EH (cell line): ENCODE results near the gene FAM20C.
"Not testable (repeated sequence)": the region's sequence is repeated elsewhere in the genome, so short reads cannot be mapped to it uniquely, and the experiment has no call there.

ENCODE experiments used
- DNase-seq: peaks from one replicate; pipeline ENCODE4 v3.0.0-alpha.2; 2015; ENCODE audit warnings: low read depth

Gene FAM20C

DNA sequence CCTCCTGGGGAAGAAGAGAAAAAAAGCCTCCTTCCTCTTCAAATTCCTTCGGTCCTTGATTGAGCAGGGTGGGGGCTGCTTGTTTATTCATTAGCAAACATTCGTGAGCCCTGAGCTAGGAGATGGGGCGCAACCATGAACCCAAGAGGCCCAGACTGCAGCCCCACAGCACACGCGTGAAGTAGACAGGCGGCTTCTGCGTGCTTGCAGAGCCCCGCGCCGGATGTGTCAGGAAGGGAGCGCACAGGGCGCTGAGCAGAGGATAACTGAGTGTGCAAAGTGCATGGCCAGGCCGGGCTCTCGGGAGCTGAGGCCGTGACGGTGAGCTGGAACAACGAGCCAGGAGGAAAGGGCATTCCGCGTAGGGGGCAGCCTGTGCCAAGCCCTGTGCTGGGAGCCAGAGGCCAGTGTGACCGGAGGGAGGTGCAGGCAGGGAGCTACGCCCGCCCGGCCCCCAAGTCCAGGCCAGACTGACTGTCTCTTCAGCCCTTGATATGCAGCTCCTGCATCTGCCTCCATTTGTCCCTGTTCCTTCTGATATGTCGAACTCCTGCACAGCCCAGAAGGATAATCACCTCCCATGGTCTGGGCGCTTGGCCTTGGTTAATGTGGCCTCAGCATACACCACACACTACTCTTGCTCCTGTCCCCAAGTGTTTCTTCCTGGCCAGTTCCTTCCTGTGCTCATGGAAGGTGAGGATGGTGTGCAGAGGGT lies 102.2 kb downstream of the FAM20C start:
- no peak for DNase-seq

DNA sequence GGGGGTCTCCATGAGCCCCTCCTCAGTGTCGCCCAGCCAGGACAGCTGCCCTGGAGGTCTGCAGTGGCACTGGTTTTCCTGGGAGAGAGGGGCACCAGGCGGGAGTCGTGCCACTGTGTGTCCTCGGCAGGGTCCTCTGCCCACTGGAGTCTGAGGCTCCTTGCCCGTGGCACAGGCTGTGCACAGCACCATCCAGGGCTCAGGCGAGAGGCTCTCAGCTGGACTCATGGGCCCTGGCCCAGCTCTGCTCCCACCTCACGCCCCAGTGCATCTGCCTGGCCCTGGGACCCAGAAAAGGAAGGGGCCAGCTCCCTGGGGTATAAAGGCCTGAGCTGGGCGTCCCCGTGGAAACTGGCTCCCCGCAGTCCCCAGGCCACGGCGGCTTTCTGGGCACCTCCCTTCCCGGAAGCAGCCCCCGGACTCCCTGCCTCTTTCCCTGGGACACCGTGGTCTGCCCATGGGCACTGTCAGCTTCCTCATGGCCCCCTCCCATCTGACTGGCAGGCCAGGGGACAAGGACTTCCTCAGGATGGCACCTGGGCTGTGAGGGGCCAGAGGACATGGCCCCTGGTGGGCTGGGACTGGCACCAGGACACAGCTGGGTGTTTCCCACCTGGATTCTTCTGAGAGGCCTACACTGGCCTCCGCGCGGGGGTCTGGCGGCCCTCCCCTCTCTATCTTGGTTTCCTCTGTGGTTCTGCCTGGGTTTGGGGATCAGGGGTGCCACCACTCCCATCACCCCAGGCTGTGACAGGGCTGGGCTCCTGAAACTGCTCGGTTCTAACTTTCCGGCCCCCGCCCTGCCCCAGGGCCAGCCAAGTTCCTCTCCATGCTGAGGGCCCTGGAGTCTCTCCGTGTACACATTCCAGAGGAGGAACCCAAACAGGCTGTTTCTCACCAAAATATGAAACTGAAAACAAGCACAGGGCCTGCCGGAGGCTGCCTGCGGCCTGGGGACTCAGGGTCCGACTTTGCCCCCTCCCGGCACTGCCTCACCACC lies 103.1 kb downstream of the FAM20C start:
- peak; percentile 25 for DNase-seq

DNA sequence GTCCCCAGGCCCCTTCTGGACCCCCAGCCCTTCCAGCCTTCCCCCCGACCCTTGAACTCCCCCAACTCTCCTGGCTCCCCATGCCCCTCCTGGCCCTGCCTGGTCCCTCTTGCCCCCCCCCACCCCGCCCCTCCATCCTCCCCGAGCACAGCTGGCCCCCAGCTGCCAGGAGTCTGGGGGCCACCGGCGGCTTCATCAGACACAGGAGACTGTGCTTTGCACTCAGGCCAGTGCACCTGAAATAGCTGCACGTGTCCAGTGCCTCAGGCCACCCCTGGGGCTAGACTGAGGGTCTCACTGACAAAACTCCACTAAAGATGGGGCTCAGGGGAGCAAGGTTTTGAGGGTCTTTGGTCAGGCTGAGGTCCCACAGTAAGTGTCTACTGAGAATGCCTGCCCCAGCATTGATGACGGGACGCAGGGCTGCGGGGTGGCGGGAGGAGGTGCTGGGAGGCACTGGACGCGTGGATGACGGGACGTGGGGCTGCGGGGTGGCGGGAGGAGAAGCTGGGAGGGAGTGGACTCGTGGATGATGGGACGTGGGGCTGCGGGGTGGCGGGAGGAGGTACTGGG lies 104.1 kb downstream of the FAM20C start:
- DNase-seq, result no peak

DNA sequence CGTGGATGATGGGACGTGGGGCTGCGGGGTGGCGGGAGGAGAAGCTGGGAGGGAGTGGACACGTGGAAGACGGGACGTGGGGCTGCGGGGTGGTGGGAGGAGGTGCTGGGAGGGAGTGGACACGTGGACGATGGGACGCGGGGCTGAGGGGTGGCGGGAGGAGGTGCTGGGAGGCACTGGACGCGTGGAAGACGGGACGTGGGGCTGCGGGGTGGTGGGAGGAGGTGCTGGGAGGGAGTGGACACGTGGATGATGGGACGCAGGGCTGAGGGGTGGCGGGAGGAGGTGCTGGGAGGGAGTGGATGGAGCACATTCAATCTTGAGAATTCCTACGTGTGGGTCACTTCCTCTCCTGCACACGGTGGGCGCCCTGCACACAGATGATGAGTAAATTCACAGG lies 104.8 kb downstream of the FAM20C start:
- not testable (repeated sequence) for DNase-seq

DNA sequence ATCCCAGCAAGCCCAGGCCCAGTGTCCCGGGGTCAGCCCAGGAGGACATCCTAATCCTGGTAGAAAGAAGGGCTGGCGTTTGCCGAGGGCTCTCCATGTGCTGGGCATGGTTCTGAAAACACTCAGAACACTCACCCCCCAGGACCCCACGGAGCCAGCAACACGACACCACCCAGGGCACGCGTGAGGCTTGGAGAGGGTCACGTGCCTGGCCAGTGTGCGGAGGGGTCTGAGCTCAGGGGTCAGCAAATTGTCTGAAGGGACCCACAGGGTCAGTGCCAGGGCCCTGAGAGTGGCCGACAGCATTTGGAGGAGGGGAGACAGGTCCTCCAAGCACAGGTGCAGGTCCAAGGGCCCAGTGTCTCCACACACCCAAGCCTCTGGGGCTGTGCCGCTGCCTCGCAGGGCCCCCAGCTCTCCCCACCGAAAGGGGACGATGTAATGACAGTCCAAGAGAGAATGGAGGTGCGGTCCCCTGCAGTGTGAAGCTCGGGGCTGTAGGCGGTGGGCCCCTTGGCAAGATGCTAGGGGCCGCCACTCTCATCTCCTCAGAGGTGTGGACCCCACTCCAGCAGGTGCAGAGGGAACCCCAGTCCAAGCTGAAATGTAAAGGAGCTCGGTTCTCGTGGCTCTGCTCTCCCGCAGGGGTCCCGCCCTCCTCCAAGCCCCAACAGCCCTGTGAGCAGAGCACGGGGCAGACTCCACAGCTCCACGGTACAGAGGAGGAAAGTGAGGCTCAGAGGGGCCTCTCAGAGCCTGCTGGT lies 105.4 kb downstream of the FAM20C start:
- no peak for DNase-seq

DNA sequence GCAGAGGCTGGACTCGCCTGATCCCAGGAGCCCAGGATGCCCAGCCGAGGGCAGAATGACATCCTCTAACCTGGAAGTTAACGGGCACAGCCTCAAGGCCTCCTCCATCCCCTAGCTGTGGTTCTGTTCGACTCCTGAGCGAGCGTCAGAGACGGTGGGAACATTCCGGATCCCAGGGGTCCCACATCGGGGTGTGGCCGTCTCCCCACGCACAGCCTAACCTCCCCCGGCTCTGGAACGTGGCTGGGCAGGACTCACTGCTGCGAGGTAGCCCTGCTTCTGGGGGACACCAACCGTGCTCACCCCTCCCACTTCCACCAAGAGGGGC lies 106.0 kb downstream of the FAM20C start:
- no peak for DNase-seq

DNA sequence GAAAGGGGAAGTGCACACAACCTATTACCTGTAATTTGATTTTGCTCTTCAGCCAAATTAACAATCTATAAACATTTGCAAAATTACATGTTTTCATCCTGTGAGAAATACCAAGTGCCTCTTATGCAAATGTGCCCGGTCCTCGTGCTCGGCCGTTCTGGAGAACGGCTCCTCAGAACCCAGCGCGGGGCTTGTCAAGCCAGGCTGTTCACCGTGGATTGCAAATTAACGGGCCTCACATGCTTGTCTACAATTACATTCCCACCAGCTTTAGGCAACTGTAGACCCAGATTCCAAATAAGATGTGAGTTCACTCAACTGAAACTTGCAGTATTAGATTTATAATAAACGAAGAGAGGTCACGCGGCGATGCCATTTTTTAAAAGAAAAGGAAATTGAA lies 106.4 kb downstream of the FAM20C start:
- DNase-seq, result no peak

DNA sequence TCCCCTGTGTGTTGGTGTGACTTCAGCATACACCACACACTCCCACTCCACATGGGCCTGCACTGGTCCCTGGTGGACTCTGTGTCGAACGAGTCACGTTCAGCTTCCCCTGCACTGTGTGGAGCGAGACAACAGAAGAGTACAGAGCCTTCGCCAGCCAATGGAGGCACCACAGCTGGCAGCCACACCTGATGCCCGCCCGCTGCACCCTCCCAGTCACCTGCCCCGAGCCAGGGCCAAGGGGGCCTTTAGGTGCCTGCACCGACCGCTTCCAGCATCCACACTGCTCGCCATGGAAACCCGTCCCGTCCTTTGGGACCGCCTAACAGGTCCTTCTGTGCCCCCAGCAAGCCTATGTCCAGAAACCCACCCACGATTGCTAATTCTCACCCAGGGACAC lies 106.8 kb downstream of the FAM20C start:
- DNase-seq, result no peak

DNA sequence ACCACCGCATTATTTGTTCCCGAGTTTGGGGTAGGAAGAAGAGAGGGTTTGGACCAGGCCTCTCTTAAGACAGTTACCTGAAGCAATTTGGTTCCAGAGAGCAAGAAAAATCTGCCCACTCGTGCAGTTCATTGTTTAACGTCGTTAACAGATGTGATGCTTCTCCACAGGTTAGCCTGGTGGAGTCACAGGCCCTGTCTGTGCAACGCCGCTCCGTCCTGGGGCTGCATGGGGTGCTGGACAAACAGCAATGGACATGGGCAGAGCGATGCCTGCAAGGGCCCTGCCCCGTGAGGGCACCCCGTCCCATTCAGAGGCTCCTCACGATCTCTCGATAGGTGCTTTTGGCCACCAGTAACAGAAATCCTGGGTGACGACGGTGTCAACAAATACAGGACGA lies 107.3 kb downstream of the FAM20C start:
- DNase-seq, result no peak

DNA sequence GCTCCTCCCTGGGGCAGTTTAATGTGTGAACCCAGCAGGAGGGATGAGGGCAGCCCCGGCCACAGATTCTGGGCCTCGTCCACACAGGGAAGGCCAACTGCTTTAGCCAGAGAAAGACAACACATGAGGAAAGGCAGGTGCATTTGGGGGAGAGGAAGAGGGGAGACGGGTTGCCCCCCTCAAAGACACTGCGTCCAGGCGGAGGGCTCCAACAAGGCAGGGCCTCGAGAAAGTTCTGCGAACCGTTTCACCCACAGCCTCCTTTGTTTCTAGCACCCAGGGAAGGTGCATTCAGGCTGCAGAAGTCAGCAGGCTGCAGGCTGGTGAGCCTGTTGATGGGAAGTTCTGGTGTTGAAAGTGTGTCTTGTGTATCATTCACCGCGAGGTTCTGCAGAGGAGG lies 107.7 kb downstream of the FAM20C start:
- no peak for DNase-seq

DNA sequence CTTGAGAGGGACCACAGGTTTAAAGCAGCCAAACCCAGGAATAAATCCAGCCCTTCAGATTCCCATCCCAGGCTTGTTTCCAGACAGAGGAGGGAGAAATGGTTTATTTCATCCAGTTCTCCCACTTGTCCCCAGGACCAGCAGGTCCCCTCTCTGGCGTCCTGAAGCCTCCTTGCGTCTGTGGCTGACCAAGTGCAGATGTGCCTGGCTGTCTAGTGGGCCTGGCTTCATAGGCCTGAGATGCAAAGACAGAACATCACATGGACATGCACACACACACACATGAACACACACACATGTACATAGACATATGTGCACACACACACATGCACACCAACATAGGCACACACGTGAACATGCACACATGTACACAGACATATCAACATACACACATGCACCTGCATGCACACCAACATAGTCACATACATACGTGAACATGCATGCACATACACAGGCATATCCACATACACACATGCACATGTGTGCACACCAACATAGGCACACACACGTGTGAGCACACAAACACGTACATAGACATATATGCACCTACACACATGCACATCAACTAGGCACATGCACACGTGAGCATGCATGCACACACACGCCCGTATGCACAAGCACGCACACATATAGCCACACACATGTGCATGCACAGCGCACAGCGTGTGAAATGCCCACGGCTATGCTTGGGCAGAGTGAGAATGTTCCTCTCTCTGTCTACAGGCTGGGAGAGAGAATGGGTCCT lies 108.3 kb downstream of the FAM20C start:
- DNase-seq, result no peak

DNA sequence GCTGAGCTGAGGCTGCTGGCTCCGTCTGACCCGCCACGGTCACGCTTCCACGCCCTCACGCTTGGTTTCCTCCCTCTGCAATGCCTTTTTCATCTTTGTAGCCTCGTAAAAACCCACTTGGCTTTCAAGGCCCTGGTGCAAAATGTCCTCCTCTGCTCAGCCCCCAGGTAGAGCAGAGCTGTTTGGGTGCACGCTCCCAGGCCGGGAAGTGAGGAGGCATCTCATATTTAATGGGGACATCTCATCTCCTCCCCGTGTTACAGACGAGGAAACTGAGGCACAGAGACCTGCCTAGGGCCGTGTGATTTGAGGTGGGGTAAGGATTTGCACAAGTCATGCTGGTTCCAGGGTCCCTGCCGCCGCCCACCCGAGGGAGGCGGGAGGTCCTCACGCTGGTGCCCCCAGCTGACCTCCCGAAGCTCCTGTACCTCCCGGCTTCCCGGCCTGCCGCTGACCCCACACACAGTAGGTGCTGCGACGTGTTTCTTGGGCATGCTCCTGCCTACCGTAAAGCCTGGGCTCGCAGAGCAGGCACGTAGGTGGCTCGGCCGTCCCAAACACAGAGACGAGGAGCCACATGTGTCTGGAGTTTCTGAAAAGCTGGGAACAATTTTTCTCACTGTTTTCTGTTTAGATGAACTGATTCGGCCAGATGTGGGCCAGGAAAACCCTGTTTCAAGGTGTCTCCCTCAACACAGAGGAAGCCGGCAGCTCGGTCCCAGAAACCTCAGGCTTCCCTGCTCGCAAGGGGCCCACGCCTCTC lies 109.1 kb downstream of the FAM20C start:
- no peak for DNase-seq

DNA sequence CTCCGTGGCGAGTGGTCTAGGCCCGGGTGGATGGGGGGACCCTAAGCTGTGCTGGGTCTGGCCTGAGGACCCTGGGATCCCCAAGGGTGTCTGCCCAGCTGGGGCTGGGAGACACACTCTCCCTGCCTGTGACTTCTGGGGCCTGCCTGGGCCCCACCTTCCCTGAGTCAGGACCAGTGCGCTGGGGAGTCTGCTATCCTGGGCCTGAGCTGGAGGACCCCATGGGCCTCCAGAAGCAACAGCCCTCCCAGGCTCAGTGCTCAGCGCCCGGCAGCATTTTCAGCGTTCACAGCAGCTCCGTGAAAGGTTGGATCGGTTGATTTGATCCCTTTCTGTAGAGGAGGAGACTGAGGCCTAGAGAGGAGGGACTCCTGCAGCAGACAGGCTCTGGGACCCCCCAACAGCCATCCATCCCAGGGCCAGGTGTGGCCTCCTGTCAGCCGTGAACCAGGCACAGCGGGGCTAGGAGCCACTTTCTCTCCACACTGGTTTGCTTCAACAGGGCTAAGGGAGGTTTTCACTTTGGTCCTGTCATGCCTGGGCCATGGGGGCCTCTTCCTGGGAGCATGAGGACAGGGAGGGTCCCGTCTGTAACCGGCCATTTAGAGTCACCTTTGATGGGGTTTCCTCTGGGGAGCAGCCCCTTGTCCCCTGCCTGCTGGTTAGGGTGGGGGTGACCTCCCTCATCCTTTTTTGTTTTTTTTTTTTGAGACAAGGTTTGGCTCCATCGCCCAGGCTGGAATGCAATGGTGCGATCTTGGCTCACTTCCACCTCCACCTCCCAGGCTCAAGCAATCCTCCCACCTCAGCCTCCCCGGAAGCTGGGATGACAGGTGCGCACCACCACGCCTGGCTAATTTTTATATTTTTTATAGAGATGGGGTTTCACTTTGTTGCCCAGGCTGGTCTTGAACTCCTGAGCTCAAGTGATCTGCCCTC lies 110.0 kb downstream of the FAM20C start:
- no peak for DNase-seq

DNA sequence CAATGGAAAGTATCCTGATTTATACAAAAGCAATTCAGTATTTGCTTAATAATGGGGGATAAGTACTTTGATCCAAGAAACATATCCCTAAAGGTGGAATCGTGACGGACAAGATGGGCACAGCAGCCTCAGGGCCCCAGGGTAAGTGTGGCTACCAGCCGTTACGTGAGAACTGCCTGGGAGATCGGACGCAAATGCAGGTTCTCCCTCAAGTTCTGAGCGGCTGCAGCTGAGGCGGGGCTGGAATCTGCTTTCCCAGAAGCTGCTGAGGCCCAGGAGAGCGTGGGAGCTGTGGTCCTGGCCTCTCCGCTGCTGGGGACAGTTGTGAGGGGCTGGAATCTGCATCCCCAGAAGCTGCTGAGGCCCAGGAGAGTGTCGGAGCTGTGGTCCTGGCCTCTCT lies 111.1 kb downstream of the FAM20C start:
- DNase-seq, result no peak

DNA sequence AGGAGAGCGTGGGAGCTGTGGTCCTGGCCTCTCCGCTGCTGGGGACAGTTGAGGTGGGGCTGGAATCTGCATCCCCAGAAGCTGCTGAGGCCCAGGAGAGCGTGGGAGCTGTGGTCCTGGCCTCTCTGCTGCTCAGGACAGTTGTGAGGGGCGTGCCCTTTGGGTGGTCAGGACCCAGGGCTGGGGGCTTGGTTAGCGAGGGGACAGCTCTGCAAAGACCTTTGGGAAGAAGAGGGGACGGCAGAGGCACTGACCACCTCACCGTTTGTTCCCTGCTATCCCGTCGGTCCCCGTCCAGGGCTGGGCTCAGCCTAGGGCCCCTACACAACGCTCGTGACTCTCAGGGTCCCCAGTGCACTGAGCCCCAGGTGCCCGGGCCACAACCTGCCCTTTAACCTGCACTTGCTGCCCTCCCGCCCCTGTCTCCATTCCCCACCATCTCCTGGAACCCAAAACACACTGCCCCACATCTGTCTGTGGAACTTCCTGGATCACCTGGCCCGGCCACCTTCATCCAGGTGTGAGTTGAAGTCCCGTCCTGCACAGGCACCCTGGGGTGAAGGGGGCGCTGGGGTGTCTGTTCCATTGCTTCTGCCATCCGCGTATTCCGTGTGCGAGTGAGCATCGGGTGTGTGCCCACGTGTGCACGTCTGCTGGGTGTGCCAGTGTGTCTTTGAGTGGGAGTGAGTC lies 111.7 kb downstream of the FAM20C start:
- no peak for DNase-seq

DNA sequence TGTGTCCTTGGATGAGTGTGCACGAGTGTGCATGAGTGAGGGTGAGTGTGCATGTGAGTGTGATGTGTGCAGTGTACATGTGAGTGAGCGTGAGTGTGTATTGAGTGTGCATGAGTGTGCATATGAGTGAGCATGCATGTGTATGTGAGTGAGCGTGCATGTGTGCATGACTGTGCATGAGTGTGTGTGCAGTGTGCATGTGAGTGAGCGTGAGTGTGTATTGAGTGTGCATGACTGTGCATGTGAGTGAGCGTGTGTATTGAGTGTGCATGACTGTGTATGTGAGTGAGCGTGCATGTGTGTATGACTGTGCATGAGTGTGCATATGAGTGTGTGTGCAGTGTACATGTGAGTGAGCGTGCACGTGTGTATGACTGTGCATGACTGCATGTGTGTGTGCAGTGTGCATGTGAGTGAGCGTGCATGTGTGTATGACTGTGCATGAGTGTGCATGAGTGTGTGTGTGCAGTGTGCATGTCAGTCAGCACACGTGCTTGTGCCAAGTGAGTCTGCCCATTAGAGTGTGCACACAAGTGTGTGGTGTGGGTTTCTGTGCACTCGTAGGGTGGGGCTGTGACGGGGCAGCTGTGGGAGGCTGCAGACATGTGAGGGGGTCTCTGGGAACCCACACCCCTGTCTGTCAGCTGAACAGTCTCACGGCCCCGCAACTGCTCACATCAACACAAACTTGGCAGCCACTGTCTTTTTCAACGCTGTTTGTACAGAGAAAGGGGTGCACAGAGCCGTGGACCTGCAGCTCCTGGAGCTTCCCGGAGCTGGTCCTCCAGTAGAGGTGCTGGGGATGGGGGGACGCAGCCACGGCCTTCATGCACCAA lies 112.4 kb downstream of the FAM20C start:
- no peak for DNase-seq

DNA sequence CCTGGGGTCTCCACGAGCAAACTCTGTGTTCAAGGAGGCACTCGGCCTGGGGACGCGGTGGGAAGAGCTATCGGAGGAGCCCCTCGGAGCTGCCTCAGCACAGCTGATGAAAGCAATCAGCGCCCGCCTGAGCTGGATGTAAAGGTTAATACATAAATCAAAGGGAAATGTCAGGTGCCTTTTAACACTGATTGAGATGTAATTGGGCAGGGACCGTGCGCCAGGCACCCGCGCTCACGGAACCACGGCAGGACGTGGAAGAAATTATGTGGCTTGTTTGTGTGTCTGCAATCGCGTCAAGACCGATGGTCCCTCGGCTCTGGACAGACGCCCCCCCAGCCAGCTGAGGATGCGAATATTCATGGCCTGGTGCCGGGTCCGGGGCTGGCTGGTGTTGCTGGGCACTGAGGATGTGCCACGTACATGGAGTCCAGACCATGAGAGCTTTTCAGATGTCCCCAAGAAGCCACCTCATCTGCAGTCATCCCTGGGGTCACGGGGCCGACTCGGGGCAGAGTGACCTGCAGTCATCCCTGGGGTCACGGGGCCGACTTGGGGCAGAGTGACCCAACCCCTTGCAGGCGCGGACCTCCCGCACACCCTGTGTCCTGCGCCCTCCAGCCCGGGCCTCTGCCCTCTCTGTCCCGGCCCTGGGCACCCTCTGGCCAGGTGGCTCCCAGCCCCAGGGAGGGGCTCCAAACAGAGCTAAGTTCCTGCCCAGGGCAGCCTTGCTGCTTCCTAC lies 113.2 kb downstream of the FAM20C start:
- DNase-seq, result no peak
